Thyroid gland (tissue), 4 donors: Measurements from ENCODE around the gene PEA15. TPM values are rescaled to one million over a fixed set of nuclear protein-coding genes. Genes with fewer than 3 reads are reported as not detected.

Experiments used
- DNase-seq, 2 donors: peaks; one replicate each; pipeline ENCODE4 v3.0.0-alpha.2; 2019
- H3K27ac ChIP-seq, 3 donors: fragments of 200-600 bp; sonication (generic); 1 replicate in 2 of 3; 2 replicates in 1 of 3; pipeline ENCODE4 v1.5.1; 2016 to 2019; ENCODE audit warnings: mild to moderate bottlenecking in 1 of 3, moderate library complexity in 1 of 3
- H3K27me3 ChIP-seq: fragments of 200-600 bp; sonication (generic); one replicate; pipeline ENCODE4 v1.5.1; 2019
- H3K36me3 ChIP-seq, 2 donors: fragments of 200-600 bp; sonication (generic); one replicate each; pipeline ENCODE4 v1.5.1; 2016 to 2019
- H3K4me1 ChIP-seq, 2 donors: fragments of 200-600 bp; sonication (generic); one replicate each; pipeline ENCODE4 v1.5.1; 2017 to 2019
- H3K4me3 ChIP-seq, 3 donors: fragments of 200-600 bp; sonication (generic); replicated peaks in 1 of 3; 1 replicate in 2 of 3; 2 replicates in 1 of 3; pipeline ENCODE4 v1.5.1; 2016; ENCODE audit warnings: mild to moderate bottlenecking in 1 of 3
- H3K9me3 ChIP-seq: fragments of 200-600 bp; sonication (generic); one replicate; pipeline ENCODE4 v1.5.1; 2017
- CTCF ChIP-seq, 6 experiments: fragments of 200-600 bp in 3 of 6; fragments of 450-650 bp in 3 of 6; sonication (generic) in 3 of 6; IDR thresholded peaks; one replicate each; pipeline ENCODE4 v1.5.1; 2016 to 2019; ENCODE audit warnings: antibody characterized with exemption in 6 of 6, mild to moderate bottlenecking in 2 of 6, inconsistent platforms in 1 of 6, moderate library complexity in 1 of 6
- POLR2A ChIP-seq, 2 donors: fragments of 450-650 bp; IDR thresholded peaks; one replicate each; pipeline ENCODE4 v1.6.1; 2017; ENCODE audit warnings: antibody characterized with exemption in 2 of 2, mild to moderate bottlenecking in 2 of 2, moderate library complexity in 1 of 2
- WGBS, 2 donors: methylation state at CpG; one replicate each; pipeline ENCODE4 v1.1.5; 2017; 5-methylcytosine and 5-hydroxymethylcytosine counted together
- intact Hi-C: fragments of 100-400 bp; cut with DNase I; formaldehyde crosslinking; loops from one replicate; pipeline ENCODE4 v1.15.1; 2023
- total RNA-seq, 4 donors: library from RNA; depleted of rRNA; stranded (reverse); fragments of >200 nt; gene quantifications; one replicate each; pipeline ENCODE4 v1.2.3, GENCODE V29; 2016

The PEA15 gene
- total RNA-seq = 10 to 100 TPM; 47.9 to 68.5 (median 50.2) TPM

- peak; percentile 74 for DNase-seq
- WGBS, 2 donors = 1% methylated on average over 28 to 33 of the region's 76 CpGs
- H3K36me3 ChIP-seq = no peaks in the 10 kb centered on the region
- H3K27ac ChIP-seq = peak within 1 kb of the TSS; percentile 74 to 87 (median 86)
- peak within 1 kb of the TSS; percentile 45 to 69 (median 60) for H3K4me3 ChIP-seq
- intact Hi-C loops = no loop called here
- TF ChIP-seq CTCF (IDR thresholded peaks at IDR 0.05) = no peak
- TF ChIP-seq POLR2A (IDR thresholded peaks at IDR 0.05) = peak in 1 of 2 donors; percentile 78
- no peaks in the 10 kb centered on the region for H3K27me3 ChIP-seq
- H3K4me1 ChIP-seq = peaks cover 24 to 49% of the 10 kb centered on the region in 2 donors
- no peaks in the 10 kb centered on the region for H3K9me3 ChIP-seq
These were observed at the start of gene PEA15 for GRCh38 chr1:160205242-160206035. TSS of gene PEA15 (plus strand) at chr1:160205384. CDS start at chr1:160211545, 6,161 bp downstream.

- Histone ChIP-seq H3K4me1 (peaks cover 8 to 16% of the 10 kb centered on the region in 2 donors), H3K27me3 (no peaks in the 10 kb centered on the region), H3K27ac (no peak overlapping the region), H3K36me3 (no peaks in the 10 kb centered on the region), H3K9me3 (no peaks in the 10 kb centered on the region), H3K4me3 (no peak overlapping the region)
- TF ChIP-seq CTCF (IDR thresholded peaks at IDR 0.05) (no peak), POLR2A (IDR thresholded peaks at IDR 0.05) (no peak)
- intact Hi-C loops = no loop called here
- 78 to 82% methylated on average over 5 of the region's 5 CpGs for WGBS, 2 donors
- DNase-seq = no peak
These were observed 48.8 kb upstream of the PEA15 start for GRCh38 chr1:160156361-160156760.

DNA sequence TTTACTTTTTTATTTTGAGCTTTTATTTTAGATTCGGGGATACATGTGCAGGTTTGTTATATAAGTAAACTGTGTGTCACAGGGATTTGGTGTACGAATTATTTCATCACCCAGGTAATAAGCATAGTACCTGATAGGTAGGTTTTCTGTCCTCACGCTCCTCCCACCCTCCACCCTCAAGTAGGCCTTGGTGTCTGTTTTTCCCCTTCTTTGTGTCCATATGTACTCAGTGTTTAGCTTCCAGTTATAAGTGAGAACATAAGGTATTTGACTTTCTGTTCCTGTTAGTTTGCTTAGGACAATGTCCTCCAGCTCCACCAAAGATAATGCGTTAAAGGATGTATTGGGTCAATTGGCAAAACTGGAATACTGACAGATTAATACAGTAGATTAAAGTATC, 48.0 kb upstream of the PEA15 start:
- DNase-seq = no peak
- Histone ChIP-seq H3K36me3 (no peaks in the 10 kb centered on the region), H3K27ac (no peak overlapping the region), H3K27me3 (no peaks in the 10 kb centered on the region), H3K9me3 (no peaks in the 10 kb centered on the region), H3K4me1 (peaks cover 8 to 20% of the 10 kb centered on the region in 2 donors), H3K4me3 (no peak overlapping the region)
- TF ChIP-seq POLR2A (IDR thresholded peaks at IDR 0.05) (no peak), CTCF (IDR thresholded peaks at IDR 0.05) (no peak)
- intact Hi-C loops = no loop called here
- 81 to 95% methylated on average over 4 of the region's 4 CpGs for WGBS, 2 donors

GRCh38 chr1:160158031-160158430, 47.2 kb upstream of the PEA15 start:
- no peak overlapping the region for H3K27ac ChIP-seq

More at GRCh38 chr1:160158031-160158430, 47.2 kb upstream of the PEA15 start:
- Histone ChIP-seq H3K27me3 (no peaks in the 10 kb centered on the region), H3K36me3 (no peaks in the 10 kb centered on the region), H3K4me1 (peaks cover 8 to 28% of the 10 kb centered on the region in 2 donors), H3K9me3 (no peaks in the 10 kb centered on the region), H3K4me3 (no peak overlapping the region)
- TF ChIP-seq CTCF (IDR thresholded peaks at IDR 0.05) (no peak), POLR2A (IDR thresholded peaks at IDR 0.05) (no peak)
- 90 to 91% methylated on average over 3 of the region's 3 CpGs for WGBS, 2 donors
- intact Hi-C loops = no loop called here
- DNase-seq = no peak
